ENCODE measurements around the gene CDYL. TPM values are rescaled to one million over a fixed set of nuclear protein-coding genes. Genes with fewer than 3 reads are reported as not detected.

CDYL gene
- polyA plus RNA-seq, 1 of the 3 experiments (the other 2 are of a cell fraction), result 13.3 TPM

- no peak overlapping the region for H3K27ac ChIP-seq (ENCODE audit: low read depth in 2 of 2, low read length in 1 of 2)
- no peak overlapping the region for H3K4me3 ChIP-seq (ENCODE audit: low read depth in 2 of 2, low read length in 1 of 2)
- no peaks in the 10 kb centered on the region for H3K9me2 ChIP-seq
- ChIA-PET POLR2A (no interaction called here), CTCF (no interaction called here)
- H4K20me1 ChIP-seq (ENCODE audit: insufficient read depth), result no peaks in the 10 kb centered on the region
- no peak for DNase-seq
- no peaks in the 10 kb centered on the region for H3F3A ChIP-seq (replicated peaks; ENCODE audit: insufficient read depth)
- H2AFZ ChIP-seq (ENCODE audit: low read depth), result no peak overlapping the region
- no peaks in the 10 kb centered on the region for H3K9me3 ChIP-seq
- H3K27me3 ChIP-seq (ENCODE audit: insufficient read depth), result no peaks in the 10 kb centered on the region
- no peaks in the 10 kb centered on the region for H3K79me2 ChIP-seq (ENCODE audit: insufficient read depth)
- H3K36me3 ChIP-seq (replicated peaks in 1 of 2; ENCODE audit: control insufficient read depth in 1 of 2, insufficient read depth in 2 of 2, low read length in 1 of 2), result no peaks in the 10 kb centered on the region
- H3K4me1 ChIP-seq (ENCODE audit: control insufficient read depth in 1 of 2, insufficient read depth in 2 of 2, low read depth in 1 of 2, low read length in 1 of 2), result peaks cover 0 to 15% of the 10 kb centered on the region in 2 experiments; a peak in 1 of 4 replicates
- no peak overlapping the region for H3K4me2 ChIP-seq
- 88% methylated on average over 13 of the region's 13 CpGs for WGBS (ENCODE audit: low lambda C conversion rate)
- no peak overlapping the region for H3K9ac ChIP-seq
- TF ChIP-seq TCF12 (IDR thresholded peaks at IDR 0.05) (no peak), SIN3A (IDR thresholded peaks at IDR 0.05; ENCODE audit: borderline replicate concordance, low read depth, low read length) (no peak), JUND (IDR thresholded peaks at IDR 0.05) (no peak), GABPA (IDR thresholded peaks at IDR 0.05; ENCODE audit: low read depth) (no peak), EZH2phosphoT487 (IDR thresholded peaks at IDR 0.05; ENCODE audit: borderline replicate concordance, low read depth) (no peak), SMC3 (IDR thresholded peaks at IDR 0.05; ENCODE audit: low read depth, low read length) (no peak), ZBTB33 (IDR thresholded peaks at IDR 0.05; ENCODE audit: borderline replicate concordance, low read depth) (no peak), FOSL2 (IDR thresholded peaks at IDR 0.05; ENCODE audit: borderline replicate concordance, low read depth) (no peak), NFIC (IDR thresholded peaks at IDR 0.05; ENCODE audit: borderline replicate concordance) (no peak), MXI1 (IDR thresholded peaks at IDR 0.05; ENCODE audit: low read depth, low read length) (no peak), TEAD4 (IDR thresholded peaks at IDR 0.05; ENCODE audit: borderline replicate concordance, insufficient read depth) (no peak), PBX3 (IDR thresholded peaks at IDR 0.05) (no peak), YY1 (IDR thresholded peaks at IDR 0.05; ENCODE audit: low read depth) (no peak), ELF1 (IDR thresholded peaks at IDR 0.05) (no peak)
- TF ChIP-seq, protein P1, sequence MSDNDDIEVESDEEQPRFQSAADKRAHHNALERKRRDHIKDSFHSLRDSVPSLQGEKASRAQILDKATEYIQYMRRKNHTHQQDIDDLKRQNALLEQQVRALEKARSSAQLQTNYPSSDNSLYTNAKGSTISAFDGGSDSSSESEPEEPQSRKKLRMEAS (IDR thresholded peaks at IDR 0.05; ENCODE audit: low read depth), result no peak
- TF ChIP-seq, protein P2, sequence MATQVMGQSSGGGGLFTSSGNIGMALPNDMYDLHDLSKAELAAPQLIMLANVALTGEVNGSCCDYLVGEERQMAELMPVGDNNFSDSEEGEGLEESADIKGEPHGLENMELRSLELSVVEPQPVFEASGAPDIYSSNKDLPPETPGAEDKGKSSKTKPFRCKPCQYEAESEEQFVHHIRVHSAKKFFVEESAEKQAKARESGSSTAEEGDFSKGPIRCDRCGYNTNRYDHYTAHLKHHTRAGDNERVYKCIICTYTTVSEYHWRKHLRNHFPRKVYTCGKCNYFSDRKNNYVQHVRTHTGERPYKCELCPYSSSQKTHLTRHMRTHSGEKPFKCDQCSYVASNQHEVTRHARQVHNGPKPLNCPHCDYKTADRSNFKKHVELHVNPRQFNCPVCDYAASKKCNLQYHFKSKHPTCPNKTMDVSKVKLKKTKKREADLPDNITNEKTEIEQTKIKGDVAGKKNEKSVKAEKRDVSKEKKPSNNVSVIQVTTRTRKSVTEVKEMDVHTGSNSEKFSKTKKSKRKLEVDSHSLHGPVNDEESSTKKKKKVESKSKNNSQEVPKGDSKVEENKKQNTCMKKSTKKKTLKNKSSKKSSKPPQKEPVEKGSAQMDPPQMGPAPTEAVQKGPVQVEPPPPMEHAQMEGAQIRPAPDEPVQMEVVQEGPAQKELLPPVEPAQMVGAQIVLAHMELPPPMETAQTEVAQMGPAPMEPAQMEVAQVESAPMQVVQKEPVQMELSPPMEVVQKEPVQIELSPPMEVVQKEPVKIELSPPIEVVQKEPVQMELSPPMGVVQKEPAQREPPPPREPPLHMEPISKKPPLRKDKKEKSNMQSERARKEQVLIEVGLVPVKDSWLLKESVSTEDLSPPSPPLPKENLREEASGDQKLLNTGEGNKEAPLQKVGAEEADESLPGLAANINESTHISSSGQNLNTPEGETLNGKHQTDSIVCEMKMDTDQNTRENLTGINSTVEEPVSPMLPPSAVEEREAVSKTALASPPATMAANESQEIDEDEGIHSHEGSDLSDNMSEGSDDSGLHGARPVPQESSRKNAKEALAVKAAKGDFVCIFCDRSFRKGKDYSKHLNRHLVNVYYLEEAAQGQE (IDR thresholded peaks at IDR 0.05; ENCODE audit: low read depth, low read length), result no peak
- TF ChIP-seq, protein P3, sequence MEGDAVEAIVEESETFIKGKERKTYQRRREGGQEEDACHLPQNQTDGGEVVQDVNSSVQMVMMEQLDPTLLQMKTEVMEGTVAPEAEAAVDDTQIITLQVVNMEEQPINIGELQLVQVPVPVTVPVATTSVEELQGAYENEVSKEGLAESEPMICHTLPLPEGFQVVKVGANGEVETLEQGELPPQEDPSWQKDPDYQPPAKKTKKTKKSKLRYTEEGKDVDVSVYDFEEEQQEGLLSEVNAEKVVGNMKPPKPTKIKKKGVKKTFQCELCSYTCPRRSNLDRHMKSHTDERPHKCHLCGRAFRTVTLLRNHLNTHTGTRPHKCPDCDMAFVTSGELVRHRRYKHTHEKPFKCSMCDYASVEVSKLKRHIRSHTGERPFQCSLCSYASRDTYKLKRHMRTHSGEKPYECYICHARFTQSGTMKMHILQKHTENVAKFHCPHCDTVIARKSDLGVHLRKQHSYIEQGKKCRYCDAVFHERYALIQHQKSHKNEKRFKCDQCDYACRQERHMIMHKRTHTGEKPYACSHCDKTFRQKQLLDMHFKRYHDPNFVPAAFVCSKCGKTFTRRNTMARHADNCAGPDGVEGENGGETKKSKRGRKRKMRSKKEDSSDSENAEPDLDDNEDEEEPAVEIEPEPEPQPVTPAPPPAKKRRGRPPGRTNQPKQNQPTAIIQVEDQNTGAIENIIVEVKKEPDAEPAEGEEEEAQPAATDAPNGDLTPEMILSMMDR (IDR thresholded peaks at IDR 0.05), result no peak
These were observed 197.2 kb downstream of the CDYL start for GRCh38 chr6:4973415-4973814.
